Prostate gland (tissue), 2 donors: ENCODE results near the gene MAP1B.

ENCODE experiments used
- POLR2A ChIP-seq: fragments of 450-650 bp; IDR thresholded peaks from one replicate; pipeline ENCODE4 v1.6.1; 2016; ENCODE audit warnings: antibody characterized with exemption, mild to moderate bottlenecking
- POLR2AphosphoS5 ChIP-seq: sonication (generic); formaldehyde crosslinking; IDR thresholded peaks from one replicate; pipeline ENCODE4 v1.6.1; 2017; ENCODE audit warnings: antibody characterized with exemption
- TF ChIP-seq, protein P1 (sequence below), 4 experiments: fragments of 200-600 bp in 2 of 4; fragments of 450-650 bp in 2 of 4; sonication (generic) in 2 of 4; IDR thresholded peaks; 1 replicate in 3 of 4; 2 replicates in 1 of 4; pipeline ENCODE4 v1.5.1; 2016 to 2019; ENCODE audit warnings: antibody characterized with exemption in 4 of 4, mild to moderate bottlenecking in 2 of 4, moderate library complexity in 2 of 4

DNA sequence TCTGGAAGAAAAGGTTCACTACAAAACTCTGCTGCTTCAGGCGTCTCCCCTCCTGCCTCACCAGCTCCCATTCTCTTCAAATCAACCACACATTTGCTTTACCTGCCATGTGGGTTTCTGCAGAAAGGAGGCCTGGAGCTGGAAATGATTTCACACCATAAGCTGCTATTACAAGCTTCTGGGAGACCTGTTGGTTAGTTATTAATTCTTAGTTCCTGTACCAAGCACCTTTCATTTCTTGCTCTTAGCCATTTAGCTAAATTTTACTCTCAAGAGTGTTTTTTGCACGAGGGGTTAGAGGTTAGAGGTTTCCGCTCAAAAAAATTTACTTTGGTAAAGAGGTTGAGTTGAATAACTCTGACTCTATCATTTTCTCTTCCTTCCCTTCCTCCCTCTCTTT is 70.3 kb downstream of the MAP1B start:
- TF ChIP-seq, protein P1, sequence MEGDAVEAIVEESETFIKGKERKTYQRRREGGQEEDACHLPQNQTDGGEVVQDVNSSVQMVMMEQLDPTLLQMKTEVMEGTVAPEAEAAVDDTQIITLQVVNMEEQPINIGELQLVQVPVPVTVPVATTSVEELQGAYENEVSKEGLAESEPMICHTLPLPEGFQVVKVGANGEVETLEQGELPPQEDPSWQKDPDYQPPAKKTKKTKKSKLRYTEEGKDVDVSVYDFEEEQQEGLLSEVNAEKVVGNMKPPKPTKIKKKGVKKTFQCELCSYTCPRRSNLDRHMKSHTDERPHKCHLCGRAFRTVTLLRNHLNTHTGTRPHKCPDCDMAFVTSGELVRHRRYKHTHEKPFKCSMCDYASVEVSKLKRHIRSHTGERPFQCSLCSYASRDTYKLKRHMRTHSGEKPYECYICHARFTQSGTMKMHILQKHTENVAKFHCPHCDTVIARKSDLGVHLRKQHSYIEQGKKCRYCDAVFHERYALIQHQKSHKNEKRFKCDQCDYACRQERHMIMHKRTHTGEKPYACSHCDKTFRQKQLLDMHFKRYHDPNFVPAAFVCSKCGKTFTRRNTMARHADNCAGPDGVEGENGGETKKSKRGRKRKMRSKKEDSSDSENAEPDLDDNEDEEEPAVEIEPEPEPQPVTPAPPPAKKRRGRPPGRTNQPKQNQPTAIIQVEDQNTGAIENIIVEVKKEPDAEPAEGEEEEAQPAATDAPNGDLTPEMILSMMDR (IDR thresholded peaks at IDR 0.05) = no peak
- TF ChIP-seq POLR2A (no peak), POLR2AphosphoS5 (no peak)
